GM12864 (cell line): Measurements from ENCODE around the gene NIFK.
"Not testable (repeated sequence)": the region's sequence is repeated elsewhere in the genome, so short reads cannot be mapped to it uniquely, and the experiment has no call there.

Experiments
- DNase-seq: peaks from one replicate; pipeline ENCODE4 v3.0.0-alpha.2; 2011; ENCODE audit warnings: low read depth
- H3K4me3 ChIP-seq: 2 replicates; pipeline ENCODE4 v1.5.1; 2011; ENCODE audit warnings: mild to moderate bottlenecking, low read depth, low read length, control low read depth
- TF ChIP-seq, protein P1 (sequence below): IDR thresholded peaks from 2 replicates; pipeline ENCODE4 v1.5.1; 2011; ENCODE audit warnings: low read depth, mild to moderate bottlenecking, moderate library complexity, low read length, control low read depth, inconsistent platforms; ENCODE audit errors: missing control alignments

Gene NIFK

DNA sequence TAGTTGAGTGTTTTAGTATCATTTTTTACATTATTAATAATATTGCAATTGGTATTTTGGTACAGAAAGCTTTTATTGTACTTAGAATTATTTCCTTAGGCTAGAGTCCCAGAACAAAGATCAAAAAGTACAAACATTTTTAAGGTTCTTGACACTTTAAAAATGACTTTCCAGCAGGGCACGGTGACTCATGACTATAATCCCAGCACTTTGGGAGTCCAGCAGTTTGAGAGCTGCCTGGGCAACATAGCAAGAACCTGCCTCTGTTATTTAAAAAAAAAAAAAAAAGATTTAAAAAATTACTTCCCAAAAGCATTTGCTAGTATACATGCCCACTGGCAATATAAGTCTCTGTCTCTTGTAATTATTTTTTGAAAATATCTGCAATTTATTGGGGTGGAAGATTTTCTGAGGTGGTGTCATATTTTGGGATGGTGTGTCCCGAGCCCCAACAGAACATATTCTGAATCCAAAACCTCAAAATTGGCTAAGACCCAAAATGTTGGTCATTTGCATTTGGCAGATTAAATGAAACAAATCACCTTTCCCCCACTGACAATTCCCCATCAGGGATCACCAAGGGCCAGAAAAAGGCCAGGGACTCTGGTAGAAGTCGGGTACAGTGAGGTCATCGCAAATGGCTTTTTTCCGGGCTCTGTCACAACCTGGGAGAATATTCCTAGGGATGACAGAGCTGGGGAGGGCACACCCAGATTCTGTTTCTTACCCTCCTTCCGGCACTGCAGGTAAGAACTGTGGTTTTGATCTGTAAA lies 42.1 kb downstream of the NIFK start:
- no peak for DNase-seq
- TF ChIP-seq, protein P1, sequence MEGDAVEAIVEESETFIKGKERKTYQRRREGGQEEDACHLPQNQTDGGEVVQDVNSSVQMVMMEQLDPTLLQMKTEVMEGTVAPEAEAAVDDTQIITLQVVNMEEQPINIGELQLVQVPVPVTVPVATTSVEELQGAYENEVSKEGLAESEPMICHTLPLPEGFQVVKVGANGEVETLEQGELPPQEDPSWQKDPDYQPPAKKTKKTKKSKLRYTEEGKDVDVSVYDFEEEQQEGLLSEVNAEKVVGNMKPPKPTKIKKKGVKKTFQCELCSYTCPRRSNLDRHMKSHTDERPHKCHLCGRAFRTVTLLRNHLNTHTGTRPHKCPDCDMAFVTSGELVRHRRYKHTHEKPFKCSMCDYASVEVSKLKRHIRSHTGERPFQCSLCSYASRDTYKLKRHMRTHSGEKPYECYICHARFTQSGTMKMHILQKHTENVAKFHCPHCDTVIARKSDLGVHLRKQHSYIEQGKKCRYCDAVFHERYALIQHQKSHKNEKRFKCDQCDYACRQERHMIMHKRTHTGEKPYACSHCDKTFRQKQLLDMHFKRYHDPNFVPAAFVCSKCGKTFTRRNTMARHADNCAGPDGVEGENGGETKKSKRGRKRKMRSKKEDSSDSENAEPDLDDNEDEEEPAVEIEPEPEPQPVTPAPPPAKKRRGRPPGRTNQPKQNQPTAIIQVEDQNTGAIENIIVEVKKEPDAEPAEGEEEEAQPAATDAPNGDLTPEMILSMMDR, result no peak

DNA sequence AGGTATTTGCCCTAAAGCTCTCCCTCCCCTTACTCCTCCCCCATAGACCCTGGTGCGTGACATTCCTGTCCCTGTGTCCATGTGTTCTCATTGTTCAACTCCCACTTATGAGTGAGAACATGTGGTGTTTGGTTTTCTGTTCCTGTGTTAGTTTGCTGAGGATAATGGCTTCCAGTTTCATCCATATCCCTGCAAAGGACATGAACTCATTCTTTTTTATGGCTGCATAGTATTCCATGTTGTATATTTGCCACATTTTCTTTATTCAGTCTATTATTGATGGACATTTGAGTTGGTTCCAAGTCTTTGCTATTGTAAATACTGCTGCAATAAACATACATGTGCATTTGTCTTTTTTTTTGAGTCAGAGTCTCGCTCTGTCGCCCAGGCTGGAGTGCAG lies 46.1 kb downstream of the NIFK start:
- DNase-seq, H3K4me3 ChIP-seq: not testable (repeated sequence)

More for the DNA sequence above, 42.1 kb downstream of the NIFK start:
- no peak overlapping the region for H3K4me3 ChIP-seq

- TF ChIP-seq, protein P1, result no peak
- H3K4me3 ChIP-seq, result no peak overlapping the region
- no peak for DNase-seq
Measured at GRCh38 chr2:121690095-121690494, 46.6 kb downstream of the NIFK start.

DNA sequence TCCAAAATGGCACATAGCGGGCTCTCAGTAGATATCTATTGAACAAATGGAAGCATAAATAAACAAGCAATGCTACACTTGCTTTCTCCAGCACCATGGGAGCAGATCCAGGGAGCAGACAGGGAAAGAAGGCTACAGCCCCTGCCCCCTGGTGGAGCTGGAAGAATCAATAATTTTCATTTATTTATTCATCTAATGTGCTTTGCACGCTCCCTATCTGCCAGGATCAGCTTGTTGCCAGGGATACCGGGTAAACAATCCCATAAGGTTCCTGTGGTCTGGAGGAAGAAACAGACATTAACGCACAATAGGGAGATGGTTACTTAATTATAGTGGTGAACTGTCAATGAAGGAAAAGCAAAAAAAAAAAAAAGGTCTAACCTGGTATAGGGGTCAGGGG lies 47.3 kb downstream of the NIFK start:
- TF ChIP-seq, protein P1, result no peak
- DNase-seq, result no peak
- H3K4me3 ChIP-seq, result no peak overlapping the region

DNA sequence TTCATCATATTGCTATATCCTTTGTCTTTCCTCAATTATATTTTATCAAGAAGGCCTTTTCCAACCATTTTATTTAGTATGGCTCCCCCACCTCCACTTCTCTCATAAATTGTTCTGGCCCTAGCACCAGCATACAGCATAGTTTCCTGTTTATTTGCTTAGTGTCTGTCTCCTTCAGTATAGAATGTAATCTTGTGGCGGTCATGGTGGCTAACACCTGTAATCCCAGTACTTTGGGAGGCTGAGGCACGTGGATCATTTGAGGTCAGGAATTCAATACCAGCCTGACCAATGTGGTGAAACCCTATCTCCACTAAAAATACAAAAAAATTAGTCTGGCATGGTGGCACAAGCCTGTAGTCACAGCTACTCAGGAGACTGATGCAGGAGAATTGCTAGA lies 47.9 kb downstream of the NIFK start:
- no peak for DNase-seq
- TF ChIP-seq, protein P1, result no peak
- H3K4me3 ChIP-seq, result no peak overlapping the region

DNA sequence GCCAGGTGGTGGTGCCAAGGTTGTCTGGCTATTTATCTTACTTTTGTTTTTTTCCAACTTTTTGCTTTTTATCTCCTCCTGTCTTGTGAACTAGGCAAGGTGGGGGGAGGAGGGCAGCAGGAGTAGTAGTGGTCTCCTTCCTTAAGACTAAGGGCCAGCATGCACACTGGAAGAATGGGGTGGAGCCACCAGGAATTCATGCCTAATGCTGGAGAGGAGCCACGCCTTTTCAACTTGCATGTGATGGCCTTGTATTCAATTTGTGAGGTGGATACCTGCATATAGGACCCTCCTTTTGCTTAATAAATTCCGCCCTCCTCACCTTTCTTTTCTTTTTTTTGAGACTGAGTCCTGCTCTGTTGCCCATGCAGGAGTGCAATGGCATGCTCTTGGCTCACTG lies 49.8 kb downstream of the NIFK start:
- no peak for DNase-seq
- TF ChIP-seq, protein P1, result no peak
- H3K4me3 ChIP-seq, result no peak overlapping the region

GRCh38 chr2:121686218-121686617 lies 50.5 kb downstream of the NIFK start:
- TF ChIP-seq, protein P1, result no peak
- no peak for DNase-seq
- H3K4me3 ChIP-seq, result no peak overlapping the region
